Gastroesophageal sphincter (tissue), 3 donors: ENCODE measurements around the gene DOK6.

Source experiments
- POLR2A ChIP-seq, 2 donors: fragments of 450-650 bp; IDR thresholded peaks; one replicate each; pipeline ENCODE4 v1.6.1; 2017; ENCODE audit warnings: antibody characterized with exemption in 2 of 2, mild to moderate bottlenecking in 2 of 2, moderate library complexity in 1 of 2
- POLR2AphosphoS5 ChIP-seq: sonication (generic); formaldehyde crosslinking; IDR thresholded peaks from one replicate; pipeline ENCODE4 v1.6.1; 2017; ENCODE audit warnings: antibody characterized with exemption
- TF ChIP-seq, protein P1 (sequence below), 4 experiments: fragments of 200-600 bp in 2 of 4; fragments of 450-650 bp in 2 of 4; sonication (generic) in 1 of 4; IDR thresholded peaks; one replicate each; pipeline ENCODE4 v1.5.1; 2017 to 2019; ENCODE audit warnings: antibody characterized with exemption in 4 of 4, mild to moderate bottlenecking in 2 of 4, moderate library complexity in 2 of 4

DNA sequence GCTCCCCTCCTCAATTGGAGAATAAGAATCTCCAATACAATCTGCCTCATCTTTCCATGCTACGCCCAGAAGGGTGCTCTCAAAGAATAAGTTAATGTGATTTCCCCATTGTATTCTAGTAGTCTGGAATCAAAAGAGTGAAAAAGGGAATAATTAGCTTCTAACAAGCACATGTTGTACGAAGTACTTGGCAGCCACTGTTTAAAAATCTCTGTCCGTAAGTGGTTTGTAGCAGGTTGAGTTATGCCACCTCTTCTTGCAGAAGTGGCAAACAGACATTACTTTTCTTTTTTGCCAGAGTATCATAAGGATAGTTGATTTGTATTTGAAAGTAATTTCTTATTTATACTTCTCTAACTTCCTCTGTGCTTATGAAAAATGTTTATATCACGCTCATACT lies 362.3 kb downstream of the DOK6 start:
- TF ChIP-seq, protein P1, sequence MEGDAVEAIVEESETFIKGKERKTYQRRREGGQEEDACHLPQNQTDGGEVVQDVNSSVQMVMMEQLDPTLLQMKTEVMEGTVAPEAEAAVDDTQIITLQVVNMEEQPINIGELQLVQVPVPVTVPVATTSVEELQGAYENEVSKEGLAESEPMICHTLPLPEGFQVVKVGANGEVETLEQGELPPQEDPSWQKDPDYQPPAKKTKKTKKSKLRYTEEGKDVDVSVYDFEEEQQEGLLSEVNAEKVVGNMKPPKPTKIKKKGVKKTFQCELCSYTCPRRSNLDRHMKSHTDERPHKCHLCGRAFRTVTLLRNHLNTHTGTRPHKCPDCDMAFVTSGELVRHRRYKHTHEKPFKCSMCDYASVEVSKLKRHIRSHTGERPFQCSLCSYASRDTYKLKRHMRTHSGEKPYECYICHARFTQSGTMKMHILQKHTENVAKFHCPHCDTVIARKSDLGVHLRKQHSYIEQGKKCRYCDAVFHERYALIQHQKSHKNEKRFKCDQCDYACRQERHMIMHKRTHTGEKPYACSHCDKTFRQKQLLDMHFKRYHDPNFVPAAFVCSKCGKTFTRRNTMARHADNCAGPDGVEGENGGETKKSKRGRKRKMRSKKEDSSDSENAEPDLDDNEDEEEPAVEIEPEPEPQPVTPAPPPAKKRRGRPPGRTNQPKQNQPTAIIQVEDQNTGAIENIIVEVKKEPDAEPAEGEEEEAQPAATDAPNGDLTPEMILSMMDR (IDR thresholded peaks at IDR 0.05), result no peak
- TF ChIP-seq POLR2A (IDR thresholded peaks at IDR 0.05) (no peak), POLR2AphosphoS5 (no peak)
